GM21360 (cell line): Measurements from ENCODE around the gene RSU1.

Experiments
- ATAC-seq: cut with Tn5 transposase; IDR thresholded peaks from one replicate; pipeline ENCODE4 v1.9.1; 2021; ENCODE audit warnings: mild to moderate bottlenecking, moderate library complexity; ENCODE audit not compliant: unreplicated experiment

Gene RSU1

GRCh38 chr10:16685551-16685950 lies 131.7 kb downstream of the RSU1 start:
- ATAC-seq: no peak

- no peak for ATAC-seq
Measured at GRCh38 chr10:16681521-16681920, 135.7 kb downstream of the RSU1 start.

GRCh38 chr10:16679511-16679910 lies 137.7 kb downstream of the RSU1 start:
- ATAC-seq: no peak

- no peak for ATAC-seq
Measured at GRCh38 chr10:16675334-16675733, 141.9 kb downstream of the RSU1 start.

GRCh38 chr10:16674147-16674703 lies 143.0 kb downstream of the RSU1 start:
- ATAC-seq: no peak

DNA sequence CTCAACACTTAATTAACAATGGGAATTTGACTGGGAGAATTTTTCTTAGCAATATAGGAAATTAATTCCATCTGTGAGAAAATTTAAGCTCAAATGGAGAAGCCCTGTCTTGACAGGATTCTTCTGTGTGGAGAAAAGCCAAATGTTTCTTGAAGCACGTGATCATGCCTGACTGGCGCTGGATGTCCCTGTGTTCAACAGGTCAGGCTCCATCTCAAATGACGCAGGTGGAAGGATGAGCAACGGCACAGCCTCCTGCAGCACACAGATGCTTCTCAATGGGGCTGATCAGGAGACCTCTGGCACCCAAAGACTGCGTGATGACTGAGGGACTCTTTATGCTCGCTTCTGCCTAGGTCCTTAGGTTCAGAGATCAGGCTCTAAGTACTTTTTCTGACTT lies 143.8 kb downstream of the RSU1 start:
- ATAC-seq: no peak

GRCh38 chr10:16663444-16663843 lies 153.8 kb downstream of the RSU1 start:
- ATAC-seq: no peak

GRCh38 chr10:16662923-16663322 lies 154.3 kb downstream of the RSU1 start:
- ATAC-seq: no peak

- ATAC-seq: no peak
Measured at GRCh38 chr10:16656895-16657294, 160.3 kb downstream of the RSU1 start.

DNA sequence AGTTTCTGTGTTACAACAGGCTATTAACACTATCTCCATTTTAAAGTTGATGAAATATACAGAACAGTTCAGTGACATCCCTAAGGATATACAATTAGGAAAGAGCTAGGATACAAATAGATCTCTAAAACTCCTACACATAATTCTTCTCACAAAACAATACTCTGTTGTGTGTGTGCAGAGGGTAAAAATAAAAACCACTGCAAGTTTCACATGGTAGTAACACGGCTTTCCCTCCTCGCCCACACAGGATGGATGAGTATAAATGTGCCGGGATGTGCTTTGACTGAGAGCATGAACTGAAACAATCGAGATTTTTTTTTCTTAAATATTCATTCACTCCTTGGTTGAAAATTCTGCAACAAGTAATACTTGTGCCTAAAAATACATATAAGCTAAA lies 164.0 kb downstream of the RSU1 start:
- peak; percentile 52 for ATAC-seq

- no peak for ATAC-seq
Measured at GRCh38 chr10:16652154-16652553, 165.1 kb downstream of the RSU1 start.

GRCh38 chr10:16649757-16650156 lies 167.5 kb downstream of the RSU1 start:
- ATAC-seq: no peak

DNA sequence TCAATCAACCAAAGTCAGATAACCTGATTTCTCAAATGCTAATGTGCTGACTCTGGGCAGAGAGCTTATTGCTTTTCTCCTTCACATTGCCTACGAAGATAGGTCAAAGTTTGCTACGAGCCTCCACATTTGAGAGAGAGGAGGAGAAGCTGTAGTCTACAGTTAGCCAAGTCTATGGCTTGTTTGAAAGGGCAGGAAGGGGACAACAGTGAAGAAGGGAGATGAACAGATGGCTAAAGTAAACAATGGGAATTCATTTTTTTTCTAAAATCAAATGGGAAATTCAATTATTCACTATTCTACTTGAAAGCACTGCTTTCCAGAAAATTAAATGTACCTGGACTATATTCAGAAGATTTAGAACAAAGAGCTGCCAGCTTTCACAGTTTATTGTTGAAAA lies 168.9 kb downstream of the RSU1 start:
- no peak for ATAC-seq

DNA sequence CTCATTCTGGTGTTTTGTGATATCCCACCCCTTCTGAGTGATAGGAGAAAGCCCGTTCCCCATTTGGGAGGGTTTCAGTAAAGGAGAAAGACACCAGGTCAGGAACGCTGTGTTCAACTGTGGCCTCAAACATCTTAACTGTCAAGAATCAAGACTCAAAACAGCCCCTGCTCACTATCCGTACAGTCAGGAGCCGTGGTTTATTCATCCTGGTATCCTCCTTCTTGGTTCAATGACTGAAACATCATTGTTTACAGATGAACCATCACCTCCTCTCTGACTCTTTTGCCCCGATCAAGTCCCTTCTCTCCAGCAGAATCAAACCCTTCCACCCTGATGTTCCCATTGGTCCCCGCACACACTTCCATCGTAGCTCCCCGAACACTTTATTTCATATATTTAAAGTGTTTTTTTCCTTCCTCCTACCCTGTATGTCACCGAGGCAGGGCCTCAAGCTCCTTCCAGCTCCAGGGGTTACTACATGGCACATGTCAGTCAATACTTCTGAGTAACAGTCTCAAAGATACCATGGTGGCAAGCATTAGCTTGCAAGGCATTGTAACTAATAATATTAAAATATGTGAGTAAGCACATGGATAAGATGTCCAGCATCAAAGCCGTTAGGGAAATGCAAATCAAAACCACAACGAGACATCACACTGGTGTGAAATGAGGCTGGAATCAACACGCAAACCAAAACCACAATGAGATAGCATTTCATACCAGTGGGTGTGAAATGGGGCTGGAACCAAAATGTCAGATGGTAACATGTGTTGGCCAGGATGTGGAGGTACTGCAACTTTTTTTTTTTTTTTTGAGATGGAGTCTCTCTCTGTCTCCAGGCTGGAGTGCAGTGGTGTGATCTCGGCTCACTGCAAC lies 170.8 kb downstream of the RSU1 start:
- no peak for ATAC-seq

- ATAC-seq: no peak
Measured at GRCh38 chr10:16644146-16644545, 173.1 kb downstream of the RSU1 start.

GRCh38 chr10:16643502-16643901 lies 173.7 kb downstream of the RSU1 start:
- ATAC-seq: no peak

DNA sequence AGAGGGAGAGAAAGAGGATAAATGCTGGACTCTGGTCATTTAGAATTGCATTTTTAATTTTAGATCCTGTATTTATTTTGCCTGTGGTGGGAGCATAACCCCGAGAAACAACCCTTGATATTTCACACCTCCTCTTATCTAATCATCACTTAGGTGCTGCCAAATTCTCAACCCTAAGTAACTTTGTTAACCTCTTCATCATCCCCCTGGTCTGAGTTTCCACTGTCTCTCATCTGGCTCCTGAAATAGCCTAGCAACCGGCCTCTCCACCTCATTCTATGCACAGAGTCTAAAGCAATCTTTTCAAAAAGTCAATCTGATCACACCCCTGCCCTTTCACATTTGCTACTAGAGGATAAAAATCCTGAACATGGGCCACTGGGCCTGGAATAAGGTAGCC lies 177.1 kb downstream of the RSU1 start:
- no peak for ATAC-seq

- no peak for ATAC-seq
Measured at GRCh38 chr10:16639471-16639870, 177.8 kb downstream of the RSU1 start.

DNA sequence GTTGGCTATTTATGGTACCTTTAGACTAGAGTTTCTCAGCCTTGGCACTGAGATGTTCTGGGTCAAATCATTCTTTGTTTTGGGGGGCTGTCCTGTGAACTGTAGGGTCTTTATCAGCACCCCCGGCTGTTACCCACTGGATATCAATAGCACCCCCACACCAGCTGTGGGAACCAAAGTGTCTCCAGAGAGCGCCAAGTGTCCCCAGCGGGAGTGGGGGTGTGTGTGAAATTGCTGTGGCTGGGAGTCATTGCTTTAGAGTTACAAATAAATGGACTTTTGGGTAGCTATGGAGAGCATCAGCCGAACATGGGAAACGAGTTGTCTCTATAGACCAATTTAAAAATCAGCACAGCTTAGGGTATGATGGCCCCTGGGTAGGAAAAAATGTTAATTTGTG lies 184.2 kb downstream of the RSU1 start:
- no peak for ATAC-seq

- no peak for ATAC-seq
Measured at GRCh38 chr10:16626697-16627096, 190.5 kb downstream of the RSU1 start.

- ATAC-seq: no peak
Measured at GRCh38 chr10:16612981-16613355, 204.3 kb downstream of the RSU1 start.

GRCh38 chr10:16612115-16612980 lies 204.9 kb downstream of the RSU1 start:
- ATAC-seq: no peak
